Epithelial cell of esophagus (primary cell): ENCODE measurements around the gene HSPA12A.
A peak's percentile ranks its signal among the peaks of the same experiment; 100 is the strongest.

Experiments
- DNase-seq: peaks from one replicate; pipeline ENCODE4 v3.0.0; 2010; ENCODE audit warnings: low read depth
- H3K4me3 ChIP-seq: 2 replicates; pipeline ENCODE4 v1.5.1; 2011; ENCODE audit warnings: mild to moderate bottlenecking, low read length, control low read depth
- CTCF ChIP-seq: IDR thresholded peaks from 2 replicates; pipeline ENCODE4 v1.5.1; 2011; ENCODE audit warnings: low read depth, mild to moderate bottlenecking, low read length, control low read depth, inconsistent platforms; ENCODE audit not compliant: insufficient read depth; ENCODE audit errors: missing control alignments

The HSPA12A gene

GRCh38 chr10:116663342-116663741 is 79.0 kb downstream of the HSPA12A start:
- no peak for TF ChIP-seq CTCF
- no peak for DNase-seq

DNA sequence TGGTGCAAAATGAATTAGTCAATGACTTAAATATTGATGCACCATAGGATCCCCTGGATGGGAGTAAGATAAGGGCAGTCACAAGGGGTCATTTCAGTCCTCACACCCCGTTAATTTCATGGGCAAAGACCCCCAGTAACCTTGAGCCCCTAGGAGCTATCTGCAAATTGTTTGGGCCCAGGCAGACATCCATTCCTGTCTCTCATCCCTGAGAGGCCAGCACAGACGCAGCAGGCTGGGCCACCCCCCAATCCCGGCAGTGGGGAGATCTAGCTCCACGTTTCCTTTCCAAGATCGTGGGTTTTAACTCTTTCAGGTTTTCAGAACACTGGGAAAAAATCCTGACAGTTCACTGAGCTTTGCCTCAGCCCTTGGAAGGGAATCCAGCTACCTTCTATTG is 81.5 kb downstream of the HSPA12A start:
- no peak overlapping the region for H3K4me3 ChIP-seq
- DNase-seq: no peak
- no peak for TF ChIP-seq CTCF

More at GRCh38 chr10:116663342-116663741, 79.0 kb downstream of the HSPA12A start:
- no peak overlapping the region for H3K4me3 ChIP-seq

DNA sequence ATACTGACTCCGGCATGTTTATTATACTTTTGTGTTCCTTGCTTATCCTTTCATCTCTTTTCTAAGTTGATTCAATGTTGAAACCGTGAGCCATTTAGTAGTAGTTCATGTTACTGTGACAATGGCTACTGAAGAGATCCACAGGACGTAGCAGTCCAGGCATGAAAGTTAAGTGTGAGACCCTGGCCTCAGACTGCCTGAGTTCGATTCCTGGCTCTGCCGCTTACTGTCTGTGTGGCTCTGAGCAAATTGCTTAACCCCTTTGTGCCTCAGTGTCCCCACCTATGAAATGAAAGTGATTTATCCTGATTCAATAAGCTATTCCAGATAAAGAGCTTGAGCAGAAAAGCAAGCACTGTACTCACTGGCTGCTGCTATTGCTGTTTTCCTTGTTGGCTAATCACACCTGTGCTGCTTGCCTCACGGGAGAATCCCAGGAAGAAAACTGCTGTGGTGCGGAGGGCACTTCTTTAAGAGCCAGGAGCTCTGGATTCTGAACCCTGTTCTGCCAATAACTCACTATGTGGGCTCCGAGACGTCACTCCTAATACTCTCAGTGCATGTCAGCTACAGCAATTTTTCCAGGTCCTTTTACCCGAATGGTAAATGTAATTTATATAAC is 83.2 kb downstream of the HSPA12A start:
- no peak for DNase-seq

DNA sequence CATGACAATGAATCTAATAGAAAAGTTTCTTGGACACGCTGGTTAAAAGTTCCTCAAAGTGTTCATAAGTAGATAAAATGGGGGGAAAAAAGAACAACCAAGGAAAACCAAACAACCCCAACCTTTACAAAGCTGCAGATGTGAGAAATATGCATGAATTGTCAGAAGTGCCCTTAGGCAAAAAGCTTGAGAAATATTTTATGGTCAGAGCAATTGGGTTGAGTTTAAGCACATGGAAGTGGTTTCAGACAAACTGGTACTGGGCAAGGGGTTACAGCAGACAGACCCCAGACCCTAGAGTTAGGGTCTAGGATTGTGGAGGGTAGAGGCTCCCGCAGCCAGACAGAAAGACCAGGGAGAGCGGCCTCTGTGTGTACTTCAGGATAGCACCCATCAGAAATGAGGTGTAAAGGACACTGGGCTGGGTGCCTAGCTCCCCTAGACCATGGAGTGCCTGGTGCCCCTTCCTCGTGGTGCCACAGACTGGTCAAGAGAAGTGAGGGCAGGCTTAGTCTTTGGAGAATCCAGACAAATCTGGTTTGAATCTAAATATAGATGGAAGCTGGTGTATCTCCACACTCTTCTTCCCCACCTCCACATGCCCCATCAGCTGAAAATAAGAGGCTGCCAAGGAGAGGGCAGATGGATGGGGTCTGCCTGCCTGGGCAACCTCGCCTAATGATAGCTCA is 84.4 kb downstream of the HSPA12A start:
- no peak for TF ChIP-seq CTCF
- DNase-seq: peak; percentile 16
- H3K4me3 ChIP-seq: no peak overlapping the region

More for the DNA sequence above, 83.2 kb downstream of the HSPA12A start:
- TF ChIP-seq CTCF: no peak
- H3K4me3 ChIP-seq: no peak overlapping the region

DNA sequence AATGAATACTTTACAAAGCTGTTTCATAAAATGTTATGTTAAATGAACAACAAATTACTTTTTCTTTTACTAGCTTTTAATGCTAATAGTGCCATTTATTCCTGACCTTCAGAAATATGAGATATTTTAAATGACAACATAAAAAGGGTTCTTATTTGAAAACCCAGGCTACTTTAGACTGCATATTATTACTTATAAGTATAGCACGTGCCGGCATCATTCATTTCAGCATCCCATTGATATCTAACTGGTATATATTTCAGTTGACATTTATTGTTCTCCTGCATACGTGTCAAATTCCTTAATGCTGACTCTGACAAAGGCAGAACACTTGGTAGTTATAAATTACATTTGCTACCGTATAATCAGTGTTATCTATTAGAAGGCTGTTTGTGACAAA is 86.3 kb downstream of the HSPA12A start:
- no peak overlapping the region for H3K4me3 ChIP-seq
- no peak for TF ChIP-seq CTCF
- no peak for DNase-seq

DNA sequence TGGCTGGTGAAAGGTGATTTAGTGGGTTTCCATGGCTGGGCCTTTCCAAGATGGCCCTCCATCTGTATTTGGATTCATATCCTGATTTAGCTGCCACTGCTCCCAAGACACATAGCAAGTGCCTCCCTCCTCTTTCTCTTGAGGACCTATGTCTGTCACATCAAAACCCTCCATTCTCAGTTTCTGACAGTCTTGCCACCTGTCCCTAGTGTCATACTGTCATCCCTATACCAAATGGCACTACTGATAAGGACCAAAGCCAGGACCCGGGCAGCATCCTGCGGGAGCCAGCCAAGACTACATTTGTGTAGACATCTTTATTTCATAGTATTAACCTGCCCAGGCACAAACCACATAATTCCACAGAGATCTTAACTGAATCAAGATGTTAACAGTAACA is 86.8 kb downstream of the HSPA12A start:
- TF ChIP-seq CTCF: no peak
- DNase-seq: no peak
- H3K4me3 ChIP-seq: no peak overlapping the region

DNA sequence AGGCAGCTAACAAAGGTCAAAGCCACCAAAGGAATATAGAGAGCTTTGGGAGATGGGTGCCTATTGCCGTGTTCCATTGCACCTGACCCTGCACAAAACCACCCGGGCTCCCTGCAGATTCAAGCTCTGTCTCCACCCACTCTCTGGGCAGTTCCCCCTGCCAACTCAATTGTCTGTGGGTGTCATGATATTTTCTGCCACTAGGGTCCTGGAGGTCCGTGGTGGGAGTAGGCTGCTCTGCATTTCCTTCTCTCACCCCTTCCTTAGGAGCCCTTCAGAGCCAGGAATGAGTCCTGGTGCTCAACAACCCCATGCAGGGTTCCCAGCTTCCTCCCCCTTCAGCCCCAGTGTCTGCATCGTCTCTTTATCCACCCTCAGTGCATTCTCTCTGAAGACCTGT is 87.5 kb downstream of the HSPA12A start:
- no peak overlapping the region for H3K4me3 ChIP-seq
- peak; percentile 11 for TF ChIP-seq CTCF
- no peak for DNase-seq
